HG03175 (cell line): ENCODE measurements around the gene FBXL5.

ENCODE experiments used
- ATAC-seq: cut with Tn5 transposase; IDR thresholded peaks from one replicate; pipeline ENCODE4 v1.9.1; 2021; ENCODE audit warnings: mild to moderate bottlenecking, moderate library complexity; ENCODE audit not compliant: unreplicated experiment

Gene FBXL5

DNA sequence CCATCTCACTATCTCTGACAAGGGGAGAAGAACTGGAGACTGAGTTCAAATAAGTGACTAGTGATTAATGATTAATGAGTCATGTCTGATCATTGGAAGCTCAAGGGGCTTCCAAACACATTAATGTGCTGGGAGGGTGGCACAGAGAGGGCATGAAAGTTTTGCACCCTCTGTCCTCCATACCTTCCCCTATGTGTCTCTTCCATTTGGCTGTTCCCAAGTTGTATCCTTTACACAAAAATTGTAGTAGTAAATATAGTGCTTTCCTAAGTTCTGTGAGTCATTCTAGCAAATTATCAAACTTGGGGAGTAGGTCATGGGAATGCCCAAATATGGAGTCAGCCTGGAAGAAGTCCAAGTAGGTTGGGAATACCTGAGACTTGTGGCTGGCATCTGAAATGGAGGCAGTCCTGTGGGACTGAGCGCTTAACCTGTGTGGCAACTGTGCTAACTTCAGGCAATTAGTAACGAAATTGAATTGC, 22.4 kb upstream of the FBXL5 start:
- no peak for ATAC-seq

DNA sequence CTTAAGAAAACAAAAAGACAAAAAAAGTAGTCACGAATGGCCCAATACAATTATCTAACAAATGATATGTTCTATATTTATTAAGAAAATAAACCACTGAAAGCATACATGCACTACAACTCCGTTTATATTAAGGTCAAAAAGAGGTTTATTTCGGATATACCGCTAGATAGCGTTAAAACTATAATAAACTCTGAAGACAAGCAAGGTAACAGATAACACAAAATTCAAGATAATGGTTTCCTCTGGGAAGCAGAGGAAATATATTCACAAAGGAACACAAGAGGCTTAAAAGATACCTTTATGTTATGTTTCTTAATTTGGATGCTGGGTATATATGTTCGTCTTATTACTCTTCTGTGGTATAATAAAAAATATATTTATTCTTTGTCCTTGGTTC, 21.7 kb upstream of the FBXL5 start:
- ATAC-seq, result no peak

DNA sequence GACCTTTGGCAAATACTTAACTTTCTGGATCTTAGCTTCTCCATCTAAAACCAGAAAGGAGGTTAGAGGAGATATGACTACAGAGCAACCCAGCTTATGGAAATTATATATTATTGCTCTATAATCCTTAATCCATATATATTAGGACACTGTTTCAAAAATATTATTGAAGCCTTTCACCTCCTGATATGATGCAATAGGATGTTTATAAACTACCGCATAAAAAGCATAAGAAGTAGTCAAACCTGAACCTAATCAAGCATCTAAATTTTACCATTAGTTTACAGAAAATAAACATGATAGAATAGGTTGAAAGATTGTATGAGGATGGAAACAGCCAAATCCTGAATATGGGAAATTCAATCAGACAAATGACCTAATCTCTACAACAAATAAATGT, 20.9 kb upstream of the FBXL5 start:
- no peak for ATAC-seq

DNA sequence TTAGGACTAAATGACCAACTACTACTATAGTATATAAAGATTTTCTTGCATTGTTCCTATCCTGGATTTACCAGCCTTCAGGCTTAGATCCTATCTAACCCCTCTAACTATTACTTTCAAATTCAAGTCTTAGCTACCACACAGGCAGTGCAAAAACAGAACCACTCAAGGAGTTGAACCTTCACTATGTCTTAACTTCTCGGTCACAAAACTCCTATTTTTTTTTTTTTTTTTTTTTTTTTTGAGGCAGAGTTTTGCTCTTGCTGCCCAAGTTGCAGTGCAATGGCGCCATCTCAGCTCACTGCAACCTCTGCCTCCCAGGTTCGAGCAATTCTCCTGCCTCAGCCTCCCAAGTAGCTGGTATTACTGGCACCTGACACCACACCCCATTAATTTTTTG, 20.2 kb upstream of the FBXL5 start:
- ATAC-seq, result no peak

GRCh38 chr4:15674926-15675325, 19.8 kb upstream of the FBXL5 start:
- ATAC-seq, result no peak

DNA sequence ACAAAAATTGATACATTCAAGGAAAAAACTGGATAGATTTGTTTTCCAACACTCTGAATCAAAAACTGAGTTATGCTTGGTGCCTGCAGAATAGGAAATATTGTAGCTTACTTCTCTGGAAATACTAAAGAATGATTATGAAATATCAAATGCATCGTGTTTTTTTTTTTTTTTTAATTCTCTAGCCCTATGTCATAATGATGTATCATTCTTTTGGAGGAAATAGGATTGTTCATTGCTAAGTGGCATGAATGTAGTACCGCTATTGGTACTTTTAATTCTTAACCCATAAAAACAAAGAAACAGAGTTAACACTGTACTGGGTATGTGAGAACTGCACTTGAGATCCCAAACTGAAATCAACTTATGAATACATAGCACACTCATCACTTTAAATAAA, 18.9 kb upstream of the FBXL5 start:
- no peak for ATAC-seq

GRCh38 chr4:15673337-15673736, 18.2 kb upstream of the FBXL5 start:
- ATAC-seq, result no peak

DNA sequence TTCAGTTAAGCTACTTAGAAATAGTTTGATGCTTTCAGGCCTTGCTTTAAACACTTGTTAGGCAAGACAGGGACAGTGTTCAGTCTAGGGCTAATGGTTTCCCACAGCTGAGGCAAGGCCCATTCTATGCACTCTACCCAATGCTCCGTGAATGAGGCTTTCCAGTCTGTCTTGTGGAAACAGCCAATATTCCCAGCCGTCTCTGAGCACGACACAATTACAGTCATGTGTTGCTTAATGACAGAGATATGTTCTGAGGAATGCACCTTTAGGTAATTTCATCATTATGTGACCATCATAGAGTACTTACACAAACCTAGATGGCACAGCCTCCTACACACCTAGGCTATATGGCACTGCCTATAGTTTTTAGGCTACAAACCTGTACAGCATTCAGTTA, 16.9 kb upstream of the FBXL5 start:
- no peak for ATAC-seq

DNA sequence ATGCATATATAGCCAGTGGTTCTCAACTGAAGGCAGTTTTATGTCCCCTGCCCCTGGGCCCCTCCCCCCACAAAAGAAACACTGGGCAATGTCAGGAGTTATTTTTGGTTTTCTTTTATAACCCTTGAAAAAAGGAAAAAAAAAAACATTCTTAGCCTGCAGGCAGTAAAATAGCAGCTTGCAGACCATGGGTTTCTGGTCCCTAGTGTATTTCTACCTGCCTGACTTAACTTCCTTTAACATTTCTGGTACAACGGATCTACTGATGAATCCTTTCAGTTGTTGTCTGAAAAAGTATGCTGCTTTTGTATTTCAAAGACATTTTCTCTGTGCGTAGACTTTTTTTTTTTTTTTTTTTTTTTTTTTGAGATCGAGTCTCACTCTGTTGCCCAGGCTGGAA, 15.4 kb upstream of the FBXL5 start:
- ATAC-seq, result no peak

DNA sequence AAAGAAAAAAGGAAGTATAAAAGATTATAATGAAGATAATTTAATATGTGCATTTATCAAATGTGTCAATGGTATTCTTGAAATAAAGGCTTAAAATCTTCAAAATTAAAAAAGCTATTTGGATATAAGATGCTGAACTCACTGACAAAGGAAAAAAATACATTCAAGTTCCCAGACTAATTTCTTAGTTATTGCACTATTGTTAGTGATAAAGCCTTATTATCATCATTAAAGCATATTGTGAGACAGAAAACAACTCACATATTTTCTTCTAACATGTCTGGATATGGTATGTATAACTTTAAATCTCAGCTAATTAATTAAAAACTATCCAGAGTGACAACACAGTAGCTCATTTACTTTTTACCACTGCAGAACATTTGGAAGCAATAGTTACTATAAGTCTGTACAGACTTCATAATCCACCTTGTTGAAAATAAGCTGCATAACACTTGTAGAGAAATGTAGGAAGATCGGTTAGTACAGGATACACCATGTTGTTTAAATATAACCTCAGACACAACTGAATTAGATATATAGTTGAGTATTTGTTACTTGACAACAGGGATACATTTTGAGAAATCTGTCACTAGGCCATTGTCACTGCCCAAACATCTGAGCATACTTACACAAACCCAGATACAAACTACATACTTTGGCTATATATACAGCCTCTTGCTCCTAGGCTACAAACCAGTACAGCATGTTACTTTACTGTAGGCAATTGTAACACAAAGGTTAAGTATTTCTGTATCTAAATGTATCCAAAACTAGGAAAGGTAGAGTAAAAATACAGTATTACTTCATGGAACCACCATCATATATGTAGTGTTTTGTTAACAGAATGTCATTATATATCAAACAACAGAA, 13.6 kb upstream of the FBXL5 start:
- ATAC-seq, result no peak

DNA sequence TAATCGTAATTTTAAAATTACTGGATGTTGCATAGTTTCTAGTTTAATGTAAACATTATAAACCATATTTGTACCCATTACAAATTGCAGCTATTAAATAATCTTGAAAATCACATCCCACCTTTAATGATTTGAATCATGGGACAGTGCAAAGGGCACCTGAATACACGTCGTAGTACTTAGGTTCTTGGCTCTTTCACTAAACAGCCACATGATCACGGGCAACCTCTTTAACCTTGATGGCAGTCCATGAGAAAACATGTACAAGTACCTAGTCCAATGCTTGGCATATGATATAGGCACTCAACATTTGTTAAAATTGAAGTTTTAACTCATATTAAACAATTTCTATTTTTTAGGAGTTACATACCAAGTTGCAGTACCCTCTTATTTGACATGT, 11.8 kb upstream of the FBXL5 start:
- no peak for ATAC-seq

- ATAC-seq, result no peak
Measured at GRCh38 chr4:15665753-15666365, 10.7 kb upstream of the FBXL5 start.

DNA sequence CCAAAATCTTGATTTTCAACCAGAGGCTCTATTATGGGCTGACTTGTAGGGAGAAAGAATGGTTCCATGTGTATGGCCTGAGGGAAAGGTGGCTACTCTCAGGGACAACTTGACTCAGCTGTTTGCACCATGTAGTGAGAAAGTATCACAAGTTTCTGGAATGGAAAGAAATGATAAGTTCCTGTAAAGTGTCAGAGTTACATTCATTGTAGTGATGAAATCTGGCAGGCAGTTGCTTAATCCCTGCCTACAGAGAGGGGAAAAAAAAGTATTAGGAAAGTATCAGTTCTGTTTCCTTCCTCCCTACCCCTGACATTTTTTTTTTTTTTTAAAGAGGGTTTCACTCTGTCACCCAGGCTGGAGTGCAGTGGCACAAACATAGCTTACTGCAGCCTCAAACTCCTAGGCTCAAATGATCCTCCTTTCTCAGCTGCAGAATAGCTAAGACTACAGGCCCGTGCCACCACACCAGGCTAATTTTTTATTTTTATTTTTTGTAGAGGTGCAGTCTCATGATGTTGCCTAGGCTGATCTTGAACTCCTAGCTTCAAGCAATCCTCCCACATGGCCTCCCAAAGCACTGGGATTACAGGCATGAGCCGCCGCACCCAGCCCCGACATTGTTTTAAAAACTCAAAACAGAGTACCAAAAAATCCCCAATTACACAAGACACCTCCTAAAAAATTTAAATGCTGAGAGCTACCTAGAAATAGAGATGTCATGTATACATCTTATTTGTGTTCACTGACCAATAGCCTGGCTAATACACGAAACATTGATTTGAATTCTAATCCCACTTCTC, 4.8 kb upstream of the FBXL5 start:
- ATAC-seq, result no peak

GRCh38 chr4:15658781-15659180, 3.6 kb upstream of the FBXL5 start:
- no peak for ATAC-seq

DNA sequence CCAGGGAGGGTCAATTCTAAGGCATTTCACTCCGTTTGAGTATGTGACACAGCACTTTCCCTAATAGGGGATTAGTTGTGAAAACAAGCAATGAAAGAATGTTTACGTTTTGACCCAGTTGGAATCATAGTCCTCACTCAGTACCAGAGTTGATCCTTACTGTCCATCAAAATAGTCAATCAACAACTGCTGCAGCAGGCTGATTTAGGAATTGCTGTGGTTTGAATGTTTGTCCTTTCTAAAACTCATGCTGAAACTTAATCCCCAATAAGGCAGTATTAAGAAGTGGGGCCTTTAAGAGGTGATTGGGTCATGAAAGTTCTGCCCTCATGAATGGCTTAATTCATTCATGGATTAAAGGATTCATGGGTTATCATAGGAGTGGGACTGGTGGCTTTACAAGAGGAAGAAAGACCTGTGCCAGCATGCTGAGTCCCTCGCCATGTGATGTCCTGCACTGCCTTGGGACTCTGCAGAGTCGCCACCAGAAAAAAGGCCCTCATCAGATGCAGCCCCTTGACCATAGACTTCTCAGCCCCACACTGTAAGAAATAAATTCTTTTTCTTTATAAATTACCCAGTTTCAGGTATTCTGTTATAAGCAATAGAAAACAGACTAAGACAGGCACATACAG, 3.1 kb upstream of the FBXL5 start:
- no peak for ATAC-seq

- ATAC-seq, result no peak
Measured at GRCh38 chr4:15657366-15657765, 2.2 kb upstream of the FBXL5 start.

GRCh38 chr4:15656038-15656470, 897 bp upstream of the FBXL5 start:
- no peak for ATAC-seq

DNA sequence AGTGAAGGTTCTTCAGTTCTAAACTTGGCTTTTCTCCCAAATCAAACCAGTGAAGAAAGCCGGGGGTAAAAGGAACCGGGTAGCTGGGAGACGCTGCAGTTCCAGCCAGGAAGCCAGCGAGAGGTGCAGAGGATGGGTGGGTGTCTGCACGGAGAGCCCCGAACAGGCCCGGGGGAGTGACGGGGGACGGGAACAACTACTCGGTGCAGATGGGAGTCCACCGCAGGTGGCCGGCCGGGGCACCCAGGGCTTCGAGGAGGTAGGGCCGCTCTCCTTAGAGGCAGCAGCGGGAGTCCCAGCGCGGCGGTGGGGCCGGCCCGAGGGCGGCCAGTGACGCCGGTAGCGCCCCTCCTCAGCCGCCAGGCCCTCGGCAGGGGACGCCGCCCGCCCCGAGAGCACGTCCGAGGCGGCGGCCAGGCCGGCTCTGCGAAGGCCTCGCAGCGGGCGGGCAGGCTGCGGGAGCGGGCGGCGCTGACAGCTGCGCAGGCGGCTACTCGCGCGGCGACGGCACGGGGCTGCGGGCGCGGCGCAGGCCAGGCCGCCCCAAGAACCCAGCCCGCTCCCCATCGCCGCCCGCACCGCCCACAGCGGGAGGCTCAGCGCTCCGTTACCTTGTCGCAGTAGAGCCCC, 449 bp downstream of the FBXL5 start:
- ATAC-seq, result peak; percentile 52

DNA sequence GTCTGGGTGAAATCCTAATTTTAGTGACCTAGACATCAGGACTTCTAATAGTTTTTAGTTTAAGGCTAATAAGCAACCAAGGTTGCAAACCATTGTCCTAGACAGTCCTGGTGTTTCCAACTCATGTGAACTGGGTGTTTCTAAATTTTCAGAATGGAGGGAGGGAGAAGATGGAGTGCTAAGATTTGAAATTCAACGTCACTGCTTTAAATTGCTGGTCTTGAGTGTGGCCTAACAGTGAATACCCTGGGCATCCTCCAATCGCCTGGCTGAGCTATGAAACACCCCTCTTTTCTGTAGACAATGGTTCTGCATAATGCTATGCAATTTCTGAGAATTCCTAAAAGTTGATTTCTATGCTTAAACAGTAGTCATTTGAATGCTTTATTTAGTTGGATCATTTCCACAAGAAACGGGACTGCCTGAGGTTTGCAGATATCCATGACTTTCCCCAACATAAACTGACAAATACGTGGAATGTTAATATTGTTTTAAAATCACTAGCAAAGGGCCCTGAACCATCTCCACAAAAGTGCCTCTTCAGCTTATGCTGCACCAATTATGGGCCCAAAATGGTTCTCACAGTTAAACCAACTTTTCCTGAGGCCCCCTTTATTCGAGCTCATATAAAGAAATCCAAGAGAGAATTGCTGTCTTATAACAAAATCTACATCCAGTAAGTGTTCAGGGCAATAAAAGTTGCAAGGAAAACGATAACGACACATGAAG, 1.1 kb downstream of the FBXL5 start:
- ATAC-seq, result peak; percentile 35

DNA sequence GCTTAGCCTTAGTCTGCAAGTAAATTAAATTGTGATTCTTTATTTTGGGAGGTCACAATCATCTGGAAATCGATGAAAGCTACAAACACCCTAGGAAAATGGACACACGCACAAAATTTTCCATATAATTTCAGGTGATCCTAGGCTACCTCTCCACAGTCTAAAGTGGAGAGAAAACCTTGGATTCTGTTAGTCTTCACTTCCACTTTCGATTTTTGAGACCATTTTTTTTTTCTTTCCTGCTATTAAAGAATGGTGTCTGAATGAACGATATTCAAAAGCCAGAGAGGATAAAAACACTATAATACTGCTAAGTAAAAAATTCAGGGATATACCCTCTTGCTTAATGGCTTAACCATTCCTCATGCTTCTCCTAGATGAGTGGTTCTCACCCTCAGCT, 1.7 kb downstream of the FBXL5 start:
- ATAC-seq, result no peak
